IMR-90 (cell line): ENCODE data around the gene PLPP1. TPM values are rescaled to one million over a fixed set of nuclear protein-coding genes. Genes with fewer than 3 reads are reported as not detected.

Source experiments
- ATAC-seq: fragments of 200-7000 bp; cut with Tn5 transposase; 2 replicates; pipeline ENCODE4 v1.9.1; 2020; ENCODE audit warnings: low read depth, mild to moderate bottlenecking, moderate library complexity
- BruUV-seq: library from RNA; stranded (reverse); fragments of 400-500 nt; replicated peaks from 2 replicates; lab custom pipeline; 2021; lab: Mats Ljungman, UMichigan
- CTCF ChIA-PET: fragments of 300-600 bp; formaldehyde crosslinking; extraction: SDS; loops from one replicate; lab custom pipeline; 2021; ENCODE audit warnings: antibody characterized with exemption; lab: Yijun Ruan, JAX
- POLR2A ChIA-PET: fragments of 300-600 bp; sonication (Branson Sonifier 250); formaldehyde crosslinking; loops from one replicate; lab custom pipeline; 2022; ENCODE audit warnings: antibody characterized with exemption; ENCODE audit not compliant: unreplicated experiment; lab: Charles Lee
- DNase-seq: peaks from one replicate; pipeline ENCODE4 v3.0.0; 2013
- H2AFZ ChIP-seq: replicated peaks from 2 replicates; pipeline ENCODE3; 2013; ENCODE audit warnings: low read length, mild to moderate bottlenecking; ENCODE audit not compliant: poor library complexity
- H2AK5ac ChIP-seq: 2 replicates; pipeline ENCODE4 v1.6.1; 2013; ENCODE audit warnings: low read depth, low read length, inconsistent platforms
- H2AK9ac ChIP-seq: replicated peaks from 2 replicates; pipeline ENCODE3; 2013; ENCODE audit warnings: mild to moderate bottlenecking, low read depth, low read length, moderate library complexity; ENCODE audit not compliant: poor library complexity
- H2BK120ac ChIP-seq: 2 replicates; pipeline ENCODE4 v1.6.1; 2013; ENCODE audit warnings: low read depth, low read length, inconsistent platforms
- H2BK15ac ChIP-seq: 3 replicates; pipeline ENCODE4 v1.6.1; 2013; ENCODE audit warnings: low read depth, low read length, inconsistent platforms
- H2BK20ac ChIP-seq: 2 replicates; pipeline ENCODE4 v1.6.1; 2013; ENCODE audit warnings: low read depth, mild to moderate bottlenecking, inconsistent platforms, low read length, moderate library complexity
- H2BK5ac ChIP-seq: 2 replicates; pipeline ENCODE4 v1.6.1; 2013; ENCODE audit warnings: mild to moderate bottlenecking, low read depth, low read length, inconsistent platforms; ENCODE audit not compliant: poor library complexity, severe bottlenecking
- H3K14ac ChIP-seq: replicated peaks from 2 replicates; pipeline ENCODE4 v1.6.1; 2013; ENCODE audit warnings: low read depth, low read length, inconsistent platforms
- H3K18ac ChIP-seq: 2 replicates; pipeline ENCODE4 v1.6.1; 2013; ENCODE audit warnings: low read depth, low read length, control low read depth
- H3K23ac ChIP-seq: 2 replicates; pipeline ENCODE4 v1.6.1; 2013; ENCODE audit warnings: low read depth, low read length, inconsistent platforms
- H3K27ac ChIP-seq: 2 replicates; pipeline ENCODE4 v1.5.1; 2013; ENCODE audit warnings: mild to moderate bottlenecking, control low read depth, low read length; ENCODE audit not compliant: insufficient read depth
- H3K27me3 ChIP-seq: 2 replicates; pipeline ENCODE4 v1.6.1; 2013; ENCODE audit warnings: low read length; ENCODE audit not compliant: control insufficient read depth, insufficient read depth
- H3K36me3 ChIP-seq: 2 replicates; pipeline ENCODE4 v1.6.1; 2013; ENCODE audit warnings: low read length, mixed read lengths; ENCODE audit not compliant: control insufficient read depth, insufficient read depth
- H3K4ac ChIP-seq: 2 replicates; pipeline ENCODE4 v1.6.1; 2013; ENCODE audit warnings: low read depth, low read length, inconsistent platforms
- H3K4me1 ChIP-seq: 2 replicates; pipeline ENCODE4 v1.6.1; 2013; ENCODE audit warnings: low read length, mixed read lengths; ENCODE audit not compliant: control insufficient read depth, insufficient read depth
- H3K4me2 ChIP-seq: 2 replicates; pipeline ENCODE4 v1.6.1; 2013; ENCODE audit warnings: low read depth, mild to moderate bottlenecking, control low read depth, low read length, moderate library complexity
- H3K4me3 ChIP-seq: 2 replicates; pipeline ENCODE4 v1.5.1; 2013; ENCODE audit warnings: low read depth, mild to moderate bottlenecking, control low read depth, low read length, moderate library complexity; ENCODE audit not compliant: insufficient read depth
- H3K56ac ChIP-seq: 2 replicates; pipeline ENCODE4 v1.6.1; 2013; ENCODE audit warnings: low read length, inconsistent platforms; ENCODE audit not compliant: insufficient read depth; ENCODE audit errors: extremely low read depth
- H3K79me1 ChIP-seq, 2 experiments: 2 replicates each; pipeline ENCODE4 v1.6.1; 2013; ENCODE audit warnings: low read length in 2 of 2, inconsistent platforms in 1 of 2, low read depth in 1 of 2
- H3K9ac ChIP-seq: 2 replicates; pipeline ENCODE4 v1.6.1; 2013; ENCODE audit warnings: low read depth, low read length, control low read depth
- H3K9me1 ChIP-seq: 2 replicates; pipeline ENCODE4 v1.6.1; 2013; ENCODE audit warnings: low read length, inconsistent platforms; ENCODE audit not compliant: insufficient read depth
- H3K9me3 ChIP-seq: 2 replicates; pipeline ENCODE4 v1.6.1; 2013; ENCODE audit warnings: low read length; ENCODE audit not compliant: control insufficient read depth, insufficient read depth
- H4K20me1 ChIP-seq: 2 replicates; pipeline ENCODE4 v1.6.1; 2013; ENCODE audit warnings: low read length, inconsistent platforms; ENCODE audit not compliant: insufficient read depth
- H4K5ac ChIP-seq: 2 replicates; pipeline ENCODE4 v1.6.1; 2013; ENCODE audit warnings: mild to moderate bottlenecking, low read depth, low read length, control low read depth
- H4K8ac ChIP-seq, 2 experiments: 2 replicates each; pipeline ENCODE4 v1.6.1; 2013; ENCODE audit warnings: low read depth in 2 of 2, low read length in 2 of 2, control low read depth in 1 of 2, inconsistent platforms in 1 of 2
- H4K91ac ChIP-seq: 2 replicates; pipeline ENCODE4 v1.6.1; 2013; ENCODE audit warnings: low read depth, low read length, inconsistent platforms; ENCODE audit not compliant: insufficient read depth
- BHLHE40 ChIP-seq: fragments of 150-350 bp; IDR thresholded peaks from 2 replicates; pipeline ENCODE4 v1.6.1; 2016; ENCODE audit warnings: mild to moderate bottlenecking, low read depth, low read length
- CTCF ChIP-seq: conservative IDR thresholded peaks from 2 replicates; pipeline ENCODE4 v1.5.1; 2012; ENCODE audit warnings: mild to moderate bottlenecking, low read depth, low read length, improper control_type of control experiment
- FOS ChIP-seq: fragments of 150-350 bp; IDR thresholded peaks from 2 replicates; pipeline ENCODE4 v1.6.1; 2016; ENCODE audit warnings: low read depth, low read length
- MAFK ChIP-seq: IDR thresholded peaks from 2 replicates; pipeline ENCODE4 v1.6.1; 2012; ENCODE audit warnings: low read depth, low read length, improper control_type of control experiment
- MAZ ChIP-seq: IDR thresholded peaks from 2 replicates; pipeline ENCODE4 v1.6.1; 2012; ENCODE audit warnings: low read depth, mild to moderate bottlenecking, low read length, improper control_type of control experiment, moderate library complexity, borderline replicate concordance
- MXI1 ChIP-seq: IDR thresholded peaks from 2 replicates; pipeline ENCODE4 v1.6.1; 2012; ENCODE audit warnings: low read depth, mild to moderate bottlenecking, low read length, moderate library complexity, borderline replicate concordance
- RAD21 ChIP-seq: IDR thresholded peaks from 2 replicates; pipeline ENCODE4 v1.6.1; 2012; ENCODE audit warnings: low read length, improper control_type of control experiment
- WGBS, 2 experiments: methylation state at CpG; one replicate each; pipeline versions ENCODE4 v1.1.5 to v1.1.7; 2013; ENCODE audit warnings: missing lambda C conversion rate in 2 of 2; ENCODE audit not compliant: insufficient read length in 1 of 2; ENCODE audit errors: extremely low coverage in 2 of 2; 5-methylcytosine and 5-hydroxymethylcytosine counted together
- dilution Hi-C: fragments of 300-500 bp; cut with HindIII; formaldehyde crosslinking; loops from one replicate; pipeline ENCODE4 v1.14.3; 2018; ENCODE audit warnings: low sequenced_read_pairs; ENCODE audit not compliant: unreplicated experiment
- in situ Hi-C: fragments of 300-500 bp; cut with MboI; formaldehyde crosslinking; loops from 3 replicates; pipeline ENCODE4 v1.14.3; 2019; ENCODE audit warnings: low sequenced_read_pairs, inconsistent platforms, mixed read lengths
- intact Hi-C: fragments of 100-400 bp; cut with micrococcal nuclease; formaldehyde crosslinking; loops from 2 replicates; pipeline ENCODE4 v1.10.0; 2022
- polyA plus RNA-seq, 3 experiments: library from polyadenylated mRNA; depleted of rRNA; stranded (reverse); fragments of >200 nt; gene quantifications; 2 replicates each; pipeline ENCODE4 v1.2.3, GENCODE V29; 2012; ENCODE audit warnings: low replicate concordance in 1 of 3
- total RNA-seq: library from RNA; depleted of rRNA; stranded (reverse); fragments of >200 nt; gene quantifications from 2 replicates; pipeline ENCODE4 v1.2.3, GENCODE V29; 2012
- TF ChIP-seq, protein P1 (sequence below): fragments of 150-350 bp; IDR thresholded peaks from 2 replicates; pipeline ENCODE4 v1.6.1; 2017; ENCODE audit warnings: mild to moderate bottlenecking, antibody characterized with exemption, low read length, low read depth

PLPP1 gene
- total and polyA plus RNA-seq, 2 of the 4 experiments (the other 2 are of a cell fraction): 19.2 to 21.3 TPM

GRCh38 chr5:55570570-55570969 lies 35.8 kb upstream of the PLPP1 start:
- Histone ChIP-seq H3K4me2 (no peak overlapping the region), H2AK9ac (no peak overlapping the region), H2BK20ac (no peak overlapping the region), H3K56ac (no peak overlapping the region), H3K23ac (no peak overlapping the region), H2BK120ac (no peak overlapping the region), H3K36me3 (no peaks in the 10 kb centered on the region), H3K9ac (no peak overlapping the region), H3K4me3 (no peak overlapping the region), H3K18ac (no peak overlapping the region), H3K27ac (no peak overlapping the region), H4K8ac (no peak overlapping the region), H2AK5ac (no peak overlapping the region; the same call in 1 of the 2 replicates), H3K27me3 (no peaks in the 10 kb centered on the region), H3K9me3 (no peaks in the 10 kb centered on the region), H4K5ac (no peak overlapping the region), H4K91ac (no peak overlapping the region), H4K20me1 (no peaks in the 10 kb centered on the region), H3K79me1 (no peaks in the 10 kb centered on the region), H3K14ac (no peak overlapping the region), H2BK15ac (no peak overlapping the region), H3K4me1 (peaks cover 1% of the 10 kb centered on the region; the same call in 1 of the 2 replicates), H2BK5ac (no peak overlapping the region), H3K4ac (no peak overlapping the region), H2AFZ (no peak overlapping the region), H3K9me1 (no peaks in the 10 kb centered on the region)
- CTCF ChIA-PET: no interaction called here
- no peak for ATAC-seq
- POLR2A ChIA-PET: no interaction called here
- in situ Hi-C loops (no loop called here), dilution Hi-C loops (no loop called here), intact Hi-C loops (no loop called here)
- no TSS peak for BruUV-seq
- DNase-seq: no peak
- TF ChIP-seq BHLHE40: no peak
- no peak for TF ChIP-seq CTCF
- TF ChIP-seq MAFK: no peak
- TF ChIP-seq, protein P1, sequence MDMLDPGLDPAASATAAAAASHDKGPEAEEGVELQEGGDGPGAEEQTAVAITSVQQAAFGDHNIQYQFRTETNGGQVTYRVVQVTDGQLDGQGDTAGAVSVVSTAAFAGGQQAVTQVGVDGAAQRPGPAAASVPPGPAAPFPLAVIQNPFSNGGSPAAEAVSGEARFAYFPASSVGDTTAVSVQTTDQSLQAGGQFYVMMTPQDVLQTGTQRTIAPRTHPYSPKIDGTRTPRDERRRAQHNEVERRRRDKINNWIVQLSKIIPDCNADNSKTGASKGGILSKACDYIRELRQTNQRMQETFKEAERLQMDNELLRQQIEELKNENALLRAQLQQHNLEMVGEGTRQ: no peak
- TF ChIP-seq FOS: no peak
- TF ChIP-seq MAZ: no peak
- TF ChIP-seq MXI1: no peak
- no peak for TF ChIP-seq RAD21
- WGBS, 2 experiments: no CpG with 5 or more reads among the region's 4 CpGs
